HS-5 (cell line): ENCODE data around the gene AFDN.
A peak's percentile ranks its signal among the peaks of the same experiment; 100 is the strongest.
"Not testable (repeated sequence)": the region's sequence is repeated elsewhere in the genome, so short reads cannot be mapped to it uniquely, and the experiment has no call there.

Experiments
- DNase-seq: peaks from one replicate; pipeline ENCODE4 v3.0.0-alpha.2; 2012; ENCODE audit warnings: low read depth

AFDN gene

DNA sequence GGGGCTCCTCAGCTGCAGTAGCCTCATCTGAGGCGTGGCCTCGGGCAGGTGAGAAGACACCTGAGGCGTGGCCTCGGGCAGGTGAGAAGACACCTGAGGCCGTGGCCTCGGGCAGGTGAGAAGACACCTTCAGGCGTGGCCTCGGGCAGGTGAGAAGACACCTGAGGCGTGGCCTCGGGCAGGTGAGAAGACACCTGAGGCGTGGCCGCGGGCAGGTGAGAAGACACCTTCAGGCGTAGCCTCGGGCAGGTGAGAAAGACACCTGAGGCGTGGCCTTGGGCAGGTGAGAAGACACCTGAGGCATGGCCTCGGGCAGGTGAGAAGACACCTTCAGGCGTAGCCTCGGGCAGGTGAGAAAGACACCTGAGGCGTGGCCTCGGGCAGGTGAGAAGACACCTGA is 174.8 kb downstream of the AFDN start:
- not testable (repeated sequence) for DNase-seq

DNA sequence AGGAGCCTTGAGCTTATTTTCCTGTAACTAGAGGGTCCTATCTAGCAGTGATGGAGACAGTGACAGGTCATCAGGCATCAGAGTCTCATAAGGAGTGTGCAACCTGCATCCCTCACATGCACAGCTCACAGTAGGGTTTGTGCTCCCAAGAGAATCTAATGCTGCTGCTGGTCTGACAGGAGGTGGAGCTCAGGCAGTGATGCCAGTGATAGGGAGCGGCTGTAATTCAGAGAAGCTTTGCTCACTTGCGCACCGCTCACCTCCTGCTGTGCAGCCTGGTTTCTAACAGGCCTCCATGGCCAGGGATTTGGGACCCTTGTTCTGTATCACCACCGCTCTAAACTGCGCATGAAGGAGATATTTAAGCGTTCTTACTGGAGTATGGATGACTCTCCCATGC is 176.1 kb downstream of the AFDN start:
- no peak for DNase-seq

DNA sequence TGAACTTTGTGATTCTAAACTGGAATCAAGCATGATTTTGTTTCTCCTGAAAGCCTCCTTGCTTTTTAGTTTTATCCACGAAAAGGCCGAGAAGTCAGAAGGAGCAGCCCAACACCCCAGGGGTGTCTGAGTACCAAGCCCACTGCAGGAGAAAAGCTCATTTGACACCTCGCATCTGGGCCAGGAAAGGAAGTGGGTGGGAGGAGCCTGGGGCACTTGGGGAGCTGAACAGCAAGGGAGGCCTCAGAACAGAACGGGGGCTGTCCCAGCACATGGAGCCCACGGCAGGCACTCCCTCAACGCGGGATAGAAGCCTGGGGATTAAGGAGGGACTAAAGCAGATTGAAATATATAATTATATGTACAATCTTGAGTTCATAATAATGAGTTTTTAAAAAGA is 177.3 kb downstream of the AFDN start:
- DNase-seq: no peak

DNA sequence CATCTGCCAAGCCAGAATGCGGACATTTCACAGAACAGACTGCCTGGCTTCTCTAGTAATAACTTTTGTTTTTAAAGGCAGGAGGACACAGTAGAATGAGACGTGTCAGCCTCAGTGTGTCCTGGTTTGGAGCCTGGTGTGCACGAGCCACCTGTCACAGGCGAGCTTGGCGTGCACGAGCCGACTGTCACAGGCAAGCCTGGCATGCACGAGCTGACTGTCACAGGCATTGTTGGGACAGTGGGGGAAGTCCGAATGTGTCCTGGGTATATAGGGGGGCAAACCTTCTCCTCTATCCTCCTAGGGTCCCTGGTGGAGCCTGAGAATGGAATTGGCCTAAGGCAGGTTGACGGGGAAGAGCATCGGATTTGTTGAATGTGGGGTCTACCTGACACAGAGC is 178.2 kb downstream of the AFDN start:
- no peak for DNase-seq

DNA sequence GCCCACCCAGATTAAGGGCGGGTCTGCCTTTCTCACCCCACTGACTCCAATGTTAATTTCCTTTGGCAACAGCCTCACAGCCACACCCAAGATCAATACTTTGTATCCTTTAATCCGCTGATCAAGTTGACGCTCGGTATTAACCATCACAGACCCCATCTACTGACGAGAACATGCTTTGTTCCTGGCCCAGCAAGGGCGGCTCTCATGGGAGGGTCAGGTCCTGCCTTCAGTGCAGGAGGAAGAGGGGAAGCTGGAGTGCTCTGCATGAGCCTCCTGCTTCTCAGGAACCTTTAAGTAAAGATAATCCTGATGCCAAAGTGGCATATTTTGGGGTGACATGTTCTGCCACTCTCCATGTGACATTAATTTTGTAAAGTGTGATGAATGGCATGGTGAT is 179.1 kb downstream of the AFDN start:
- DNase-seq: no peak

DNA sequence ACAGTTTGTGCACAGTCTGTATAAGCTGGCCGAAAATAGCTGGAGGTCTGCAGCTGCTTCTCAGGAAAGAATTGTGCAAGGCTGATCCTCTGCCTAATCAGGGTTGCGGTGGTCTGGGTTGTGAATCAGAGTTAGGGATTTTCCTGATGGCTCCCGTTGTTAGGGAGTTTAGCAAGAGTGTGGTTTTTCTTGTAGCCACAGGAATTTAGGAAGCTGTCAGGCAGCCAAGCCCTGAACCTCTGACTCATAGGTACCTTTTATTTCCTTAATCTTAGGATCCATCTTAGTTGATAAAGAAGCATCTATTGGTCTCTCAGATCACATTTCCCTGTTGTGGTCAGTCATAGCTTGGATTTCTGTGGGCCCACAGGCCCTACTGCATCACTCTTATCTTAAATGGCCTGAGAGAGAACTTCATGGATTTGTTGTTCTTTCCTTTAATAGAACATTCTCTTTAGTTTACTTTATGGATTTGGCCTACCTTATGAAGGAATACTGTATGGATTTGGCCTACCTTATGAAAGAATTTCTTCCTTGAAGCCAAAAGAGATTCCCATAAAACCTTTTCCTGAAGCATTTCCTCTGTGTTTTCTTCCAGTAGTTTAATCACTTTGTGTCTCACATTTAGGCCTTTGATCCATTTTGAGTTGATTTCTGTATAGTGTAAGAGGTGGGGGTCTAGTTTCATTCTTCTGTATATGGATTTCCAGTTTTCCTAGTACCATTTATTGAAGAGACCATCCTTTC is 181.1 kb downstream of the AFDN start:
- DNase-seq: peak; percentile 92

DNA sequence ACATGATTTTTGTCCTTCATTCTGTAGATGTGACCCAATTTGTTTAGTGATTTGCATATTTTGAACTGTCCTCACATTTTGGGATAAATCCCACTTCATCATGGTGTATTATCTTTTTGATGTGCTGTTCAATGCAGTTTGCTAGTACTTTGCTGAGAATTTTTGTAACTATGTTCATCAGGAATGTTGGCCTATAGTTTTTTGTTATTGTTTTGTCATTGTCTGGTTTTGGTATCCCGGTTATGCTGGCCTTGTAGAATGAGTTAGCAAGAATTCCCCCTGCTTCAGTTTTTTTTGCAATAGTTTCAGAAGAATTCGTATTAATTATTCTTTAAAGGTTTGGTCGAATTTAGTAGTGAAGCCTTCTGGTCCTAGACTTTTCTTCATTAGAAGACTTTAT is 182.6 kb downstream of the AFDN start:
- DNase-seq: no peak

DNA sequence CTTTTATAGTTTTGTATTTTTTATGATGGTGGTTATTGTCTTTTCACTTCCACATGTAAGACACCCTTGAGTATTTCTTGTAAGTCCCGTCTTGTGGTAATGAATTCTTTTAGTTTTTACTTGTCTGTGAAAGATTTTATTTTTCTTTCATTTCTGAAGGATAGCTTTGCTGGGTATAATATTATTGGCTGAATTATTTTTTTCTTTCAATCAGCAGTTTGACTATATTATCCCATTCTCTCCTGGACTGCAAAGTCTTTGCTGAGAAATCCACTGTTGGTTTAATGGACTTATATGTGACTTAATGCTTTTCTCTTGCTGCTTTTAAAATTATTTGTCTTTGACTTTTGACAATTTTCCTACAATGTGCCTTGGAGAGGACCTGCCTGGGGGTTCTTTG is 184.6 kb downstream of the AFDN start:
- no peak for DNase-seq

DNA sequence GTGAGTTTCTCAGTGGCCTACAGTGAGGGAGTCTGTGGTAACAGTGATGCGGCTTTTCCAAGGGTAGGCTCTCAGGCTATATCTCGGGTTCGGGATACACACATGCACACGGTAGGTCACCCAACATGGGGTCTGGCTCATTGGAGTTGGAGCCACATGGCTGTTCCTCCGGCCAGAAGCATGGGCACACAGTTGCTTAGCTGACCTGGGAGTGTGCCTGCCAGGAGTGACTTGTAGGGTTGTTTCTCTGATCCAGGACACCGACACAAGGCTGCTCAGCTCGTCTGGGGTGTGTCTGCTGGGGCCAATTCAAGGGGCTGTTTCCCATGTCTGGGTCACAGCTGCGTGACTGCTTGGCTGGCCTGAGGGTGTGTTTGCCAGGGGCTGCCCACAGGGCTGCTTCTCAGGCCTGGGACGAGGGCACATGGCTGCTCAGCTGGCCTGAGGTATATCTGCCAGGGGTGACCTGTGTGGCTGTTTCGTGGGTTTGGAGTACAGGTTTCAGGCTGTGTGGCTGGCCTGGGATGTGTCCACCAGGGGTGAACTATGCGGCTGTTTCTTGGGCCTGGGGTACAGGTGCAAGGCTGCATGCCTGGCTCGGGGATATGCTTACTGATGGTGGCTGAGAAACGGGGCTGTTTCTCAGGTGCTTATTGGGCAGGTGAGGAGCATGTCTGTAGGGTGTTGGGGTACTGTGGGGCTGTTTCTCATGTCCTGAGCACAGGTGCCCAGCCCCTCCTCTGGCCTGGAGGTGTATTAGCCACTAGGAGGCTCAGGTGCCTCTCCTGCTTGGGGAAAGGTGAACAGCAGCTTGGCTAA is 185.9 kb downstream of the AFDN start:
- DNase-seq: no peak

DNA sequence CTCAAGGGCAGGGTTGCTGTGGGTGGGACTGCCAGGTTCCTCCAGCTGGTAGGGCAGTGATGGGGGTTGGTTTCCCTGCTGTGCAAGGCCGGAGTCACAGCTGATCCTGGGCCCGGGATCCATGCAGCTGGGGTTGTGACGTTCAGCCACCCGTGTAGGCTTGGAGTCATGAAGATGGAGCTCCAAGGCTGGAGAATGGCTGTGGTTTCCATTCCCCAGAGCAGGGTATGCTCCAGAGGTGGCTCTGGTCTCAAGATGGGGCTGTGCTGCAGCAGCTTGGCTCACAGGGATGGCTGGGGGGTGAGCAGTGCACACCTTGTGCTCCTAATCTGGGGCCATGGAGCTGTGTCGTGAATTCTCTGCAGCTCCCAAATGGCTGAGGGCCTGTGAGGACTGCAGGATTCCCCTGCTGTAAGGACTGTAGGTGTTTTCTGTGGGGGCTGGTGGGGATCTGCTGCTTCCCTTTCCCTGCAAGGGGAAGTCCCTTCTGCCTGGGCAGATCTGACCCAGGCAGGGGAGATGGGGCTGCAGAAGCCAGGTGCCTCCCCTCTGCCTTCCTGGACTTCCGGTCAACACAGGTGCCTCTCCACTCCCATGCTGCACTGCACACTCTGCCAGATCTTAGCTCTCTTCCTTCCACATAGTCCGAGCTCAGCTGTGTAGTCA is 186.7 kb downstream of the AFDN start:
- DNase-seq: no peak

DNA sequence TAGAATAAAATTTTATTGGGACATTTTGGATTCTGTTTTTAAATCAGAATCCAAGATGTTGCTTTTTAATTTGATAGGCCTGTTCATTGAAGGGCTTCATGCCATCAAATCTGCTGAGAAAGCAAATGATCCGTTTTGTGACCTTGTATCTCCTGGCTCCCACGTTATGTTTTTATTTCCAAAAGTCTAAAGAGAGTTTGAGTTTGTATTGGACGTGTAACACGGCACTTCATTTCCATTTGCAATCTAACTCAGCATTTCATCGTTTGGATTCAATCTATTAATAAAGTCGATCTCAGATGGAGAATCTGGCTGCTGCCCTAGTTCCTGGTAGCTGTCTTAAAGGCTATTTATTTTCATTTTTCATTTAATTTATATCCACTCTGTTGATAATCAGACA is 187.7 kb downstream of the AFDN start:
- DNase-seq: no peak

DNA sequence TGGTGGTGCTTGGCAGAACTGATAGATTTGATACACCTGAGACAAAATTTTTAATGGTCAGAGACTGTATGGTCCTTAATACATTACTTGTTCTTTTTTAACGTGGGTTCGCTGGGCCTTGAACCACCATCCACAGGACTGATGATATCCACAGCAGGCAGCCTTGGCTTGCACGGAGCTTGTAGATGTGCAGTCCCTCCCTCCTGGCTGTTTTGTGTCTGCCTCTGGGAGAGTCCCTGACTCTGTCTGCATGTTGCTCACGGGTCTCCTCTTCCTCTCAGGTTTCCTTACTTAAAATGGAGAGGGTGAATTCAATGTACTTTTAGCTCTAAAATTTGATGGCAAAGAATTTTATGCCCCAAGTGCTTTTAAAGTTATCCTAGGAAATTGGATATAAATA is 188.3 kb downstream of the AFDN start:
- DNase-seq: no peak

DNA sequence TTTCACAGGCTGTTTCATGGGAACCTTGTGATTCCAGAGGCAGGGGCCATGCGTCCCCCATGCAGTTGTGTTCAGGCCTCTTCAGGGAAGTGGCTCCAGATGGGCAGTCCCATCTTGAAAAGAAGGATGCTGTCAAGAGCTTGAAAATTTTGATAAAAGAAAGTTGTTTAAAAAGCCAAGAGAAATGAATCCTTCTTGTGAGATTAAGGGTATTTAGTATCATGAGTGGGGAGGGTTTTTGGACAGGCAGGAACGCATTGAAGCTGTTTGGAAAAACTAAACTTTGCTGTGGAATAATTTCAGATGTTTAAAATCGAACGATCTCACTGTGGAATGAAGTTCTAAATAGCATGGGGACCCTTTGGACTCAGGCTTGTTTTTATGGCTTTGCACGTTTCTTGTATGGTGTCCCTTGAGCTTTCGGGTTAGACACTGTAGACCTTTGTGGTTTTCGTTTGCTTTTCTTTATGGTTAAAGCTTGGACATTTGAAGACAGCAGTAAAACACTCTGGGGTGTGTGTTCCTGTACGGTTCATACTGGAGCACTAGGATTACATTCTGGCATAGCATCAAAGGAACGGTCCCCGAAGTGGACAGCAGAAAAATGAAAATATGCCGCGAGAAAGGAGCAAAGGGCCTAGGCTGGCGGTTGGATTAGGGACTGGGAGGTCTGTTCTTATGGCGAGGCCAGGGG is 188.9 kb downstream of the AFDN start:
- no peak for DNase-seq

DNA sequence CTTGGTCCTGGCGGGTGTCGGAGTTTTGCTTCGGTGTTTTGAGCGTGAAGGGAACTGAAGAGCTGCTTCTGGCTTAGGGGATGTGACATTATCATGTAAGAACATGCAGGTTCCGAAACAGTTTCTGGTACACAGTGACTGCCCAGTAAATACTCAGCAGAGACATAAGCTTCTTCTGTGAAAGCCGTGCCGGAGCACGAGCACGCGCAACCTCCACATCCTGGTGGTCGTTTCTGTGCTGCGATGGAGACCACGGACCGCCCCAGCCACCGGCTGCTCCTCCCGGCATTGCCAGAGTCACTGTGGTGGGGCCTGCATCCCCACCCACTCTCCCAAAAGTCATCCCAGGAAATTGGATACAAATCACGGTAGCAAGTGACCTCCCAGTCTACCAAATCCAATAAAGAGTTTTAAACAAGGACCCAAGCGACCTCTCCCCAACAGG is 189.5 kb downstream of the AFDN start:
- no peak for DNase-seq

DNA sequence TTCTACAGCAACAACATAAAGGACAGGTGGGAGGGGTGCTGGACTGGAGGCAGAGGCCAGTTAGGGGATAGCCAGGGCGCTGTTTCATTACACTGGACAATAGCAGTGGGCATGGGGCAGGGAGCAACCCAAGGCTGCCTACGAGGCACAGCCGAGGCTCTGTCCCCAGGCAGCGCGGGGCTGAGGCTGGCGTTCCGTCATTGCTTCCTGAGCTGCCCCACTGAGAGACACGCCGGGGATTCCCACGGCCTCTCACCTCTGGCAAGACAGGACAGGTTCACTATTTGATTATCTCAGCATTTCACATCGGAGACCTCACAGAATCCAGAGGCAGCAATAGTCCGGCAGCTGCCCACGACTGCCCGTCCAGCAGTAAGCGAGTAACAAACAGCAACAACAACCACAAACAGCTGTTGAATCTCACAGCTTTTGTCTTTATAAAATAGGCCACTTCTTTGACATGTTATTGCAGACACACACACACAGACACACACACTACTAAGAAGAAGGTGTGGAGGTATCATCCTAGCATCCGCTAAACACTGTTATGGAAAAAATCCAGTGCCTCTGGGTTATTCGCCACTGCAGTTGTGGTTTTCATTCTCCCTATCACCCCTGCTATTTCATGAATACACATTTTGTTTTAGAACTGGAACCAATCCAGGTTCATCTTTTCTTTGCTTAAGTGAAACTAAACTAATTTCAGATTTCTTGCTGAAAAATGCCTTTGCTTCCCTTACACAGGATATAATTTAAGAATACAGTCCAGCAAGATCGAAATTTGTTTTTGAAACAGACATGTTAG is 190.2 kb downstream of the AFDN start:
- no peak for DNase-seq

DNA sequence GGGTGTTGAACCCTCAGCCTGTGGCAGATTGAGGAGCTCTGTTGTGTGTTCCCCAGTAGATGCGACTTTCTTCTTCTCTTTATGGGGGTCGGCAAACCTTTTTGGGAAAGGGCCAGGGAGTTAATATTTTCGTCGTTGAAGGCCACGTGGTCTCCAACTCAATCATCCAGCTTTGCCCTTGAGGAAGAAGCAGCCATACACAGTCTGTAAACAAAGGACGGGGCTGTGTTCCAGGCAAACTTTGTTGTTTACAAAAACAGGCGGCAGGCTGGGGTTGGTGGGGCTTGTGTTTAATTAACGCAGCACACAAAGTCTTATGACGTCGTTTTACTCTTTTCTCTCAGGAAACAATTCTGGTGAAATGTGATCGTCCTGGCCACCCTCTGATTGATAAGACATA is 190.9 kb downstream of the AFDN start:
- DNase-seq: no peak

DNA sequence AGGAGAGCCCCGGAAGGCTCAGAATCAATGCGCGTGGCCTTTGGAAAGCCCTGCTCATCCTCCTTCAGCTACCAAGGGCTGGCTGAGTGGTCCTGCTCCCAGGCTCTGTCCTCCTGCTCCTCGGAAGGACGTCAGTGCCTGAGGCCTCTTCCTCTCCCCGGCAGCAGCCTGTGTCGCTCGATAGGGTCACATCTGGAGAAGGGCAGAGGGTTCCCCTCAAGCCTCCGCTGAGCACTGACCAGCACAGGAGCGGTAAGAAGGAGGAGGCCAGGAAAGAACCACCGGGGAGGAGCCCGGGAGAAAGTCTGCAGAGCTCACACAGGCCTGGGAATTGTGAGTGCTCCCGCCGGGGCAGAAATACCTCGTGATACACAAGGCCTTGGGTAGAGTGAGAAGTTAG is 192.0 kb downstream of the AFDN start:
- DNase-seq: no peak

DNA sequence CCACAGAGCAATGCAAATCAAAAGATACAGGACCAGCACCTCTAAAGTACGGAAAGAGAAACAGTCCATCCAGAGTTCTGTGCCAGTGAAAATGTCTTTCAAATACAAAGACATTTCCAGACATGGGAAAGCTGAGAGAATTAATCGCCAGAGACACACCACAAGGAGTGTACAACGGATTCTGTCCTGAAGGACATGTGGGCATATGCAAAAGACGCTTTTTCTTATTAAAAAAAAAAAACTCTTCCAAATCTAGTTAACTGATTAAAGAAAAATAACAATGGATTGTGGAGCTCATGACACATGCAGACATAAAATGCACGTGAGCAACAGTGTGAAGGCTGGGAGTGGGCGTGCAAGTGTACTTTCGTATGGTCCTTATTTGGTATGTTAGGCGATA is 193.5 kb downstream of the AFDN start:
- no peak for DNase-seq

DNA sequence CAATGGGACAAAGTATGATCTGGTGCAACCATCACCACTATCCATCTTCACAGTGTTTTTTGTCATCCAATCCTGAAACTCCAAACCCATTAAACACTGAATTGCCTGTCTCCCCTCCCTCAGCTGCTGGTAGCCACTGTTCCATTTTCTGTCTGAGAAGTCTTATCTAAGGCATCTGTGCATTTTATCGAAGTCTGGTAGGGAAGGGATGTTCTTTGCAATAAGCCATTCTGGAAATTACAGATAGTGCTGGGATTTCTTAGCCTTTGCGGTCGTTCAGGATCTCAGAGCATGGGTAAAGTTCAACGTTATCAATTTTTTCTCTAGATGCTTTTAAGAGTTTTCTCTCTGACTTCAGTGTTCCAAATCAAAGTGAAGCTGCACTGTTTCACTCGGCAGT is 194.9 kb downstream of the AFDN start:
- DNase-seq: no peak
